ES-I3 (cell line): ENCODE data around the gene MYRIP.
A peak's percentile ranks its signal among the peaks of the same experiment; 100 is the strongest.
"Not testable (repeated sequence)": the region's sequence is repeated elsewhere in the genome, so short reads cannot be mapped to it uniquely, and the experiment has no call there.

Experiments used
- H3K36me3 ChIP-seq: 2 replicates; pipeline ENCODE4 v1.6.1; 2013; ENCODE audit warnings: mild to moderate bottlenecking, low read length, control low read depth, moderate library complexity; ENCODE audit not compliant: insufficient read depth
- H3K4me1 ChIP-seq: 2 replicates; pipeline ENCODE4 v1.6.1; 2013; ENCODE audit warnings: mild to moderate bottlenecking, control low read depth, low read length; ENCODE audit not compliant: insufficient read depth
- H3K9ac ChIP-seq: 2 replicates; pipeline ENCODE4 v1.6.1; 2013; ENCODE audit warnings: low read depth, mild to moderate bottlenecking, low read length, moderate library complexity
- H3K9me3 ChIP-seq: 2 replicates; pipeline ENCODE4 v1.6.1; 2013; ENCODE audit warnings: mild to moderate bottlenecking, low read length, moderate library complexity; ENCODE audit not compliant: control insufficient read depth, insufficient read depth

The MYRIP gene

DNA sequence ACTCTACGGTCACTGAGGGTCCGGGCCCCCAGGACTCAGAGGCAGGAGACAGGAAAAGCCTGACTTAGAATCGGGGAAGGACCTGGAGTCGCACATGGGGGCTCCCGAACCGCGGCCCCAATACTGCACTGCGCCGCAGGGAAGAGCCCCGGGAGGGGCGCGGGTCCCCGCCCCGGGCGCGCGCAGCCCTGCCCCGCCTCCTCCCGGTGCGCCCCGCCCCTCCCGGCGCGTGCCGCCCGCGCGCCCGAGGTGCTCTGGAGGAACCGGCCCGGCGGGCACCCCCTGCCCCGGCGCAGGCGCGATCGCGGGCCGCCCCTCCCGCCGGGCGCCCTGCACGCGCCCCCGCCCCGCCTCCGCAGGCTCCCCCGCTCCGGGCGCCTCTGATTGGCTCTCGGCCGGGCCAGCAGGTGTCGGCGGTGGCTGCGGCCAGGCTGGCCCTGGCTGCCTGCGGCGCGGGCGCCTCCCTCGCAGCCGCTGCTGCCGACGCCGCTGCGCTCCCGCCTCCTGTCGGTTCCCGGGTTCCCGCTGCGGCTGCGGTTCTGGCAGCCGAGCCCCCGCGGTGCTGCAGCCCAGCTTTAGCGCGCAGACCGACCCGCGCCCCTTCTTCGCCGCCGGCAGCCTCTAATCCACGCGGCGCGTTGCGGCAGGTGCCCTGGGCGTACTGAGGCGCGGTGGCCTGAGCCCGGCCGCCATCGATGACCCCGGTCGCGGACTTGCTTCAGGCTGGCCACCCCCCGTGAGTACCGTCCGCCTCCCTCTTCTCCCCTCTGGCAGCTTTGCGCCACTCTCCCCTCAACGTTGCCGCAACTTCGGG is at the start of gene MYRIP:
Gene MYRIP, plus strand, starts transcription at position 429 of the 814 bp plus-strand sequence. CDS start 91,208 bp downstream, outside the sequence.
- peaks cover 3% of the 10 kb centered on the region; the same call in 1 of the 2 replicates for H3K4me1 ChIP-seq
- H3K36me3 ChIP-seq: no peaks in the 10 kb centered on the region
- peak within 1 kb of the TSS; percentile 76 for H3K9ac ChIP-seq
- H3K9me3 ChIP-seq: no peaks in the 10 kb centered on the region

DNA sequence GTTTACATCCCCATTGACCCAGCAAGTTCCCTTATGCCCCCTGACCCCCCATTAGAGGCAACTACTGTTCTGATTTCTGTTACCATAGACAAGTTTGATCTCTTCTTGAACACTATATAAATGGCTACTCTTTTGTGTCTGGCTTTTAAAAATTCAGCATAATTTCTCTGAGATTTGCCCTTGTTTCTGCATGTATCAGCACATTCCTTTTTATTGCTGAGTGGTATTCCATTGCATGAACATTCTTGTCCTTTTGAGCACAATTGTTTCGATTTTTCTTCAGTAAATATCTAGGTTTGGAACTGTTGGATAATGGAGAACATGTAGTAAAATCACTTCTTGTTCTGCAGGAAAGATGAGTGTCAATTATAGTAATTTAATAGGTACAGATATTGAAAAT is 49.1 kb upstream of the MYRIP start:
- Histone ChIP-seq H3K9me3 (no peaks in the 10 kb centered on the region), H3K36me3 (no peaks in the 10 kb centered on the region), H3K9ac (no peak overlapping the region), H3K4me1 (no peaks in the 10 kb centered on the region)

DNA sequence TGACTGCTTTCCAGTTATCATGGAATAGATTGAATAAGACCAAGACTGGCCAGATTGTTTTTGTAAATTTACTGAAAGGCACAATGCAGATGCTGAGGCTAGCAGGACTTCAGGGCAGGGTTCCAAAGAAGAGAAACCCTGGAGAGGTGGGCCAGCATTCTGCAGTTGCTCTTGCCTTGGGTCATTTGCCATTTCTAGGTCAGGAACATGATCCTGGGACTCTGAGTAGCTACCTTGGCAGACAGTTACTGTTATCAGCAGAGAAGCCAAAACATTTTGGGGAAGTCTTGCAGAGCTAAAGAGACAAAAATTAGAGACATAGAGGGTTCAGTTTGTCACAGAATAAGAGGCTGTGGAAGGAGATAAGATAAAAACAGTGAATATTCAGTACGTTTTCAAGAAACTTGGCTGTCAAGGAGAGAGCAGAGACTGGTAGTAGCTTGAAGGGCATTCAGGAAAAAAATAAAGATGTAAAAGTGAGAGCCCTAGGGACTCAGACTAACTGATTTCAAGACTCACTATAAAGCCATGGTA is 46.8 kb upstream of the MYRIP start:
- no peaks in the 10 kb centered on the region for H3K4me1 ChIP-seq
- no peaks in the 10 kb centered on the region for H3K36me3 ChIP-seq
- H3K9ac ChIP-seq: no peak overlapping the region
- H3K9me3 ChIP-seq: no peaks in the 10 kb centered on the region

DNA sequence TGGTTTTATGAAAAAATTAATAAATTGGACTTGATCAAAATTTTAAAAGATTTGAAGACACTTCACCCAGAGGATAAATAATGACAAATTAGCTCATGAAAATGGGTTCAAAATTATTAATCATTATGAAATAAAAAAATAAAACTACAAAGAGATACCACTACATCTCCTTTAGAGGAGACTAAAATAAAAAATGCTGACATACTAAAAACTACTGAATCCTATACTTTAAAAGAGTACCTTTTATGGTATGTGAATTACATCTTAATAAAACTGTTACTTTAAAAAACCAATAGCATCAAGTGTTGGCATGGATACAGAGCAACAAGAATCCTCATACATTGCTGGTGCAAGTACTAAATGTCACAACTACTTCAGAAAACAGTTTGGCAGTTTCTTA is 46.0 kb upstream of the MYRIP start:
- Histone ChIP-seq H3K4me1 (no peaks in the 10 kb centered on the region), H3K9me3 (no peaks in the 10 kb centered on the region), H3K36me3 (no peaks in the 10 kb centered on the region), H3K9ac (no peak overlapping the region)

DNA sequence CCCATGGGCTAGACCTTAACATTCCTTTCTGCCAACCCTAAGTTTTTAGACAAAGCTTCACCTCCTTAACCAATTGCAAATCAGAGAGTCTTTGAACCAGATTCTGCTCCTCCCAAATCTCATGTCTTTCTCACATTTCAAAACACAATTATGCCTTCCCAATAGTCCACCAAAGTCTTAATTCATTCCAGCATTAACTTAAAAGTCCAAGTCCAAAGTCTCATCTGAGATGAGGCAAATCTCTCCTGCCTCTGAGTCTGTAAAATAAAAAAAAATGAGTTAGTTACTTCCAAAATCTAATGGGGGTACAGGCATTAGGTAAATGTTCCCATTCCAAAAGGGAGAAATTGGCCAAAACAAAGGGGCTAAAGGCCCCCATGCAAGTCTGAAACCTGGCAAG is 43.8 kb upstream of the MYRIP start:
- Histone ChIP-seq H3K4me1 (no peaks in the 10 kb centered on the region), H3K36me3 (no peaks in the 10 kb centered on the region), H3K9me3 (no peaks in the 10 kb centered on the region), H3K9ac (no peak overlapping the region)

DNA sequence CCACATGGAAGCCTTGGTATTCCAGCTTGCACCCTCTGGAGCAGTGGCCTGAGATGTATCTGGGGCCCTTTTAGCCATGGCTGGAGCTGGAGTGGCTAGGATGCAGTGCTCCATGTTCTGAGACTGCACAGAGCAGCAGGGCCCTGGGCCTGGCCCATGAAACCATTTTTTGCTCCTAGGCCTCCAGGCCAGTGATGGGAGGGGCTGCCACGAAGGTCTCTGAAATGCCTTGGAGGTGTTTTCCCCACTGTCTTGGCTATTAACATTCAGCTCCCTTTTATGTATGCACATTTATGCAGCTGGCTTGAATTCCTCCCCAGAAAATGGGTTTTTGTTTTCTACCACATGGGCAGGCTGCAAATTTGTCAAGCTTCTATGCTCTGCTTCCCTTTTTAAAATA is 43.0 kb upstream of the MYRIP start:
- no peaks in the 10 kb centered on the region for H3K9me3 ChIP-seq
- H3K9ac ChIP-seq: no peak overlapping the region
- no peaks in the 10 kb centered on the region for H3K4me1 ChIP-seq
- H3K36me3 ChIP-seq: no peaks in the 10 kb centered on the region

DNA sequence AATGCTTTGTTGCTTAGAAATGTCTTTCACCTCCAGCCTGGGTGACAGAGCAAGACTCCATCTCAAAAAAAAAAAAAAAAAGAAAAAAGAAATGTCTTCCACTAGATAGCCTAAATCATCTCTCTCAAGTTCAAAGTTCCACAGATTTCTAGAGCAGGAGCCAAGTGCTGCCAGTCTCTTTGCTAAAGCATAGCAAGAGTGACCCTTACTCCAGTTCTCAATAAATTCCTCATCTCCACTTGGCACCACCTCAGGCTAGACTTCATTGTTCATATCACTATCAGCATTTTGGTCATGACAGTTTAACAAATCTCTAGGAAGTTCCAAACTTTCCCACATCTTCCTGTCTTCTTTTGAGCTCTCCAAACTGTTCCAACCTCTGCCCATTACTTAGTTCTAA is 42.5 kb upstream of the MYRIP start:
- not testable (repeated sequence) for H3K4me1 ChIP-seq, H3K36me3 ChIP-seq, H3K9me3 ChIP-seq, H3K9ac ChIP-seq

DNA sequence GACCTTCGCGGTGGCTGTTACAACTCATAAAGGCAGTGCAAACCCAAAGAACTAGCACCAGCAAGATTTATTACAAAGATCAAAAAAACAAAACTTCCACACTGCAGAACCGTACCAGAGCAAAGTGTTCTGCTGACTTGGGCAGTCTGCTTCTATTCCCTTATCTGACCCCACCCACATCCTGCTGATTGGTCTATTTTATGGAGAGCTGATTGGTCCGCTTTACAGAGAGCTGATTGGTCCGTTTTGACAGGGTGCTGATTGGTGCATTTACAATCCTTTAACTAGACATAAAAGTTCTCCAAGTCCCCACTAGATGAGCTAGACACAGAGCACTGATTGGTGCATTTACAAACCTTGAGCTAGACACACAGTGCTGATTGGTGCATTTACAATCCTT is 31.2 kb upstream of the MYRIP start:
- H3K36me3 ChIP-seq, H3K4me1 ChIP-seq, H3K9me3 ChIP-seq, H3K9ac ChIP-seq: not testable (repeated sequence)

DNA sequence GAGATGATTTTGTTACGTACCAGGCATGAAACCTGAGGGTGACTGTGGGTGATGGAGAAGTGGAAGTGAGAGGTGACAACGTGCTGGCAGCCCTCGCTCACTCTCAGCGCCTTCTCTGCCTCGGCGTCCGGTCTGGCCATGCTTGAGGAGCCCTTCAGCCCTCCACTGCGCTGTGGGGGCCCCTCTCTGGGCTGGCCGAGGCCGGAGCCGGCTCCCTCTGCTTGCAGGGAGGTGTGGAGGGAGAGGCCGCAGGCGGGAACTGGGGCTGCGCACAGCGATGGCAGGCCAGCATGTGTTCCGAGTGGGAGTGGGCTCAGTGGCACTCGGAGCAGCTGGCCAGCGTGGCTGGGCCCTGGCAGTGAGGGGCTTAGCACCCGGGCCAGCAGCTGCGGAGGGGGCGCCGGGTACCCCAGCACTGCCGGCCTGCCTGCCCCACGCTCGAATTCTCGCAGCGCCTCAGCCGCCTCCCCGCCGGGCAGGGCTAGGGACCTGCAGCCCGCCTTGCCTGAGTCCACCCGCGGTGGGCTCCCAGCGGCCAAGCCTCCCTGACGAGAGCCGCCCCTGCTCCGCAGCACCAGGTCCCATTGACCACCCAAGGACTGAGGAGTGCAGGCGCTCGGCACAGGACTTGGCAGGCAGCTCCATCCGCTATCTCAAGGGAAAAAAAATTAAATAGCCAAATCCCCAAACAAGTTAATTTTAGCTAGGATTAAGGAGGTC is 29.7 kb upstream of the MYRIP start:
- Histone ChIP-seq H3K4me1 (no peaks in the 10 kb centered on the region), H3K36me3 (no peaks in the 10 kb centered on the region), H3K9ac (no peak overlapping the region), H3K9me3 (no peaks in the 10 kb centered on the region)

DNA sequence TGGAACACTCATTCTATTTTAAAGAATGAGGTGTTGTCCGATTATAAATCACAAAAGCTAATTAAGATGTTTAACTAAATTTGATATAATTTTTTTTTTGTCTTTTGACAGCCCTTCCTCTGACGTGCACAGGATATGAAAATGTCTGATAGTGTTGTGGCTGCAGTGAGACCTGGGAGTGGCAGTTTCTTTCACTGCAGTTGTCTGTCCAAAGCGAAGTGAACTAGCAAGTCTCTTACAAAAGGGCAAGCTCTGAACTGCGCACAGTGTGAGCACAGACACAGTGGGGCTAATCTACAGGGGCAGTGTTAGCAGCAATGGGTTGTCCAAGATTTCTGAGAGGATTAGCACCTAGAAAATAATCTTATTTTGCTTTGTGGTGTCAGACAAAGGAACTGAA is 29.1 kb upstream of the MYRIP start:
- Histone ChIP-seq H3K4me1 (no peaks in the 10 kb centered on the region), H3K36me3 (no peaks in the 10 kb centered on the region), H3K9ac (no peak overlapping the region), H3K9me3 (no peaks in the 10 kb centered on the region)

DNA sequence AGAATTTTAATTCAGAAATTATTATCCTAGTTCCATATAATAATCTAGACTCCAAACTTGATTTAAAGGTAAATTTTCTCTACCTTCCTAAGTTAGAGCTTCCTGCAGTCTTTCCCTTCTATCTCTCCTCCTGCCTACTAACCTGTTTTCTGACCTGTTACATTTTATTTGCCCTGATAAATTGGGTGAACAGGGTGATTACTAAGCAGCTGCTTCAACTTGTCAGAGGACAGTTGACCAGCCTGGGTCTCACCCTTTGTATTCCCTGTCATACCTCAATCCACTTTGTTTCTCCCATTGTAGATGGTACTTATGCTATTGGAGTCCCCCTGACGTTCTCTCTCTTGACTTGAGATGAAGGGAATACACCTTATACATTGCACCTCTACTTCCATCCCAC is 28.4 kb upstream of the MYRIP start:
- Histone ChIP-seq H3K36me3 (no peaks in the 10 kb centered on the region), H3K4me1 (no peaks in the 10 kb centered on the region), H3K9ac (no peak overlapping the region), H3K9me3 (no peaks in the 10 kb centered on the region)

DNA sequence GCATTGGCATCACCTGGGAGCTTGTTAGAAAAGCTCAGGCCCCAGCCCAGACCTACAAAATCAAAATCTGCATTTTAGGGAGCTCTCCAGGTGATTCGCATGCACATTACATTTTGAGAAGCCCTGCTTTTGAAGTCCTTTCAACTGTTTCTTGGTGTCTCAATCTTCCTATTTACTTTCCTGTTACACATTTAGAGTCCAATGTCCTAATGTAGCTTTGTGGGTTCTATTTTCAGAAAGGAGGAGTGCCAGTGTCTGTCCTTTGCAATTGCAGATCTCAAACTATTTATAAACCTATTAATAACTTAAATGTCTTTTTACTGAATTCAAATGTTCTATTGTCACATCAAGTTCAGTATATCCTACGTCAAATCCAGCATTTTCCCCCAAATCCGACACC is 27.8 kb upstream of the MYRIP start:
- H3K4me1 ChIP-seq: no peaks in the 10 kb centered on the region
- no peaks in the 10 kb centered on the region for H3K36me3 ChIP-seq
- no peaks in the 10 kb centered on the region for H3K9me3 ChIP-seq
- H3K9ac ChIP-seq: no peak overlapping the region

DNA sequence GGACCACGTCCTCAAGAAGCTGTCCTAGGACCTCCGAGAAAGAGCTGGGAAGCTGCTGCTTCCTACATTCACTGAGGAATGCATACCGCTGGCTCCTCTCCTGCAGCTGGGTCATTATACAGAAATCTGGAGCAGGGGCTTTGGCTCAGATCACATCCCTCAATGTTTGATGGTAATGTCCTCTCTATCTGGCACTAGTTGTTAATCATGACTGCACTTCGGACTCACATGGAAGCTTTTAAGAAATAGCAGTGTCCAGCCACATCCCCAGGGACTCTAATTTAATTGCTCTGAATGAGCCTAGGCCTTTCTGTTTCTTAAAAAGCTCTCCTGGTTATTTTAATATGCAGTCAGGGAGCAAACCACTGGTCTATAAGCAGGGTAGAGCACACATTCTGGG is 25.7 kb upstream of the MYRIP start:
- H3K9ac ChIP-seq: no peak overlapping the region
- H3K4me1 ChIP-seq: no peaks in the 10 kb centered on the region
- H3K9me3 ChIP-seq: no peaks in the 10 kb centered on the region
- H3K36me3 ChIP-seq: no peaks in the 10 kb centered on the region

DNA sequence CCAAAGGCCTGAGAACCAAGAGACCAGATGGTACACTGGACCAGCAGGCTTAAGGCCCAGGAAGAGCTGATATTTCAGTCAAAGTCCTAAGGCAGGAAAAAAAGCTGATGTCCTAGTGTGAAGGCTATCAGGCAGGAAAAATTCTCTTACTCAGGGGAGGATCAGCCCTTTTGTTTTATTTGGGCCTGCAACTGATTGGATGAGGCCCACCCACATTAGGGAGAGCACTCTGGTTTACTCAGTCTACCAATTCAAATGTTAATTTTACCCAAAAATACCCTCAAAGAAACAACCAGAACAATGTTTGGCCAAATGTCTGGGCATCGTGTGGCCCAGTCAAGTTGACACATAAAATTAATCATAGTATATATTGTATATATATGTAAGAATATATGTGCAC is 24.5 kb upstream of the MYRIP start:
- Histone ChIP-seq H3K36me3 (no peaks in the 10 kb centered on the region), H3K9ac (no peak overlapping the region), H3K9me3 (no peaks in the 10 kb centered on the region), H3K4me1 (no peaks in the 10 kb centered on the region)
